Activated CD8-positive, alpha-beta memory T cell treated with anti-CD3 and anti-CD28 coated beads, Interleukin-2, amount 50 U/mL, for 1 hour (primary cell): ENCODE measurements around the gene UTRN.

Experiments used
- DNase-seq: peaks from one replicate; pipeline ENCODE4 v3.0.0-alpha.2; 2020; ENCODE audit errors: extremely low read depth

UTRN gene

GRCh38 chr6:144284783-144285547 lies at the start of gene UTRN:
Gene UTRN (plus strand): TSS chr6:144285335. CDS start chr6:144291829, 6,494 bp downstream.
- no peak for DNase-seq

DNA sequence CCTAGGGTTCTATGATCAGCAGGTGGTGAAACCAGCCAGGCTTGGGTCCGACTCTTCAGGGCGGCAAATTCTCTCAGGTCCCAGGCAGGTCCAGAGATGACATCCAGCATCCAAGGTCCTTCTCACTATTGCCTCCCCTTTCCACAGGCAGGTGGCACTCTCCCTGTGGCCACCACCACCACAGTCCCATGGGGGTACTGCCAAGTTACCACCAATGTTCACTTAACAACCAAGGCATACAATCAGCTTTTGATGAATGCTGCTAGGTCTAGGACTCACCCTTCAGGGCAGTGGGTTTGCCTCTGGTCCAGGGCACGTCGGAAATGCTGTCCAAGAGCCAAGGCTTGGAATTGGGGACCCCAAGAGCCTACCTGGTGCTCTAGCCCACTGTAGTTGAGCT lies 40.4 kb upstream of the UTRN start:
- DNase-seq, result no peak

DNA sequence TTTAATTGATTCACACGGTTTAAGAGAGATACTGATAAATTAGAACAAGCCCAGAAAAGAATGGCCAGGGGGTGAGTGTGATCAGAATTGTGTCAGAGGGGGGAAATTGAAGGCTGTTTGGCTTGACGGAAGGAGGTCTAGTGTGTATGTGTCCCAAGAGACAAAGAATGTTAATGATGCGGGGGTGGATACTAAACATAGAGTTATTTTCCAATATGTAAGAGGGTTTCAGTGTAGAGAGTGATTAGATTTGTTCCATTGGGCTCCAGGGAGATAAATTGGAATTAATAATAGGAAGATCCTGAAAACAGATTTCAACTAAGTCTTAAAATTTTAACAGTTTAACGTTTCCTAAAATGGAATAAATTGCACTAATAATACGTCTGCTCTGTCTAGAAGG lies 38.1 kb upstream of the UTRN start:
- no peak for DNase-seq

- DNase-seq, result no peak
Measured at GRCh38 chr6:144248003-144248402, 37.1 kb upstream of the UTRN start.

GRCh38 chr6:144248476-144249301 lies 36.4 kb upstream of the UTRN start:
- no peak for DNase-seq

DNA sequence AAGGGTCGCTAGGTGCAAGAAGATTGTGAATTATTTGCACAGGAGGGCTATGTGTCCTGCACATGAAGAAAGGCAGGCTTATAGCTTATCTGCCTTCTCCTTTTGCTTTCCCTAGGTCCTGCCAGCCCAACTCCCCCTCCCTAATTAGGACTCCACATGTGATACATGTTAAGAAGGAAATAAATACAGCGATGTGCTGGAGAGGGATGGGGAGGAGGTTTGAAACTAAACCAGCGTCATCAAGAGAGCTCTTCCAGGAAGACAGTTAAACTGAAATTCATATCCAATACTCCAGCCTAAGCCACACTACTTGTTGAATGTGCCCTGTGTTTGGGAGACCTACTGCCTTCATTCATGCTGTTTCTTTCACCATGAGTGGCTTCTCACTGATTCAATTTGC lies 34.9 kb upstream of the UTRN start:
- DNase-seq, result no peak

GRCh38 chr6:144252259-144252658 lies 32.9 kb upstream of the UTRN start:
- DNase-seq, result no peak

- DNase-seq, result no peak
Measured at GRCh38 chr6:144259986-144260385, 25.1 kb upstream of the UTRN start.

- no peak for DNase-seq
Measured at GRCh38 chr6:144262470-144263369, 22.4 kb upstream of the UTRN start.

- DNase-seq, result no peak
Measured at GRCh38 chr6:144263786-144264185, 21.3 kb upstream of the UTRN start.

DNA sequence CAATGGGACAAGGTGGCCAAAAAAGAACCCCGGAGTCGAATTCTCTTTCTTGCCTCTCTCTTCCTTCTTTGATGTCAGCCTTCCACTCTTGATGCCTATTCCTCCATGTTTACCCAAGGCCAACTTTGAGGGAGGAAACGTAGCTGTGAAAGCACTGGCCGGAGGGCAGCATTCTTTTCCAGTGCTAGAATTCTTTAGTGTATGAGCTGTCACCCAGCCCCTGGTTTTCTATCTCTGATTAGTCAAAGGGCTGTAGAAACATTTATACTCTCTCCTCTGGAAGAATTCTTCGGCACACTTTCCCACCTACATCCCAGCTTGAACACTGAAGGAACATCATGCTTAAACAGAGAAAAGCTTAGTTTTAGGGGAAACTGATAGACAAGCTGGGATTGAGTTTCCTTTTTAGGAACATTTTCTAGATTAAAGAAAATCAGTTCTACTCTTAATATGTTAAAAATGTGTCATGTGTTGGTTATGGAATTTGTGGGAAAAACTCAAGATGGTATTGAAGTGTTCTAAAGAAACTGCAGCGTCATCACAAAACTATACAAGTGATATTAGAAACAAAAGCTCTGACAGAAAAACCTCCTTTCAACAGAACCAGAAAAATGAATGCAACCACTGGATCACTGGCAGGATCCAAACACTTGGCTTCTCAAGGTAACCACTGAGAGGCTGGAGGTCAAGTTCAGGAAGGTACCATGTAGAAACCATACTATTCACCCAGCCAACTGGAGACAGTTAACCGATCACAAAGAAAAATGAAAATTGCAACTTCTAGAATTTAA lies 20.7 kb upstream of the UTRN start:
- no peak for DNase-seq

DNA sequence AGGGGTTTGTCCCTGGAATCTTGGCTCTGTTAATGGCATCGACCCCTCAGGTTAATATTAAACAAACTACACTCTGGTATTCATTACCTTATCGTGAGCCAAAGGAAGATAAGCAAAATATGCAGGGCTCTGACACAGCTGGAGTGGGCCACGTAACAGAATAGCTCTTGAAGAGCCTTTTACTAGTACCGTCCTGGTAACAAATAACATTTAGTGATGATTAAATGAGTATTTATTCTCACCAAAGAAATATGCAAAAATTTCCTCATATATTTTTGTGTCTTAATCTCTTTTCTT lies 20.1 kb upstream of the UTRN start:
- DNase-seq, result no peak

DNA sequence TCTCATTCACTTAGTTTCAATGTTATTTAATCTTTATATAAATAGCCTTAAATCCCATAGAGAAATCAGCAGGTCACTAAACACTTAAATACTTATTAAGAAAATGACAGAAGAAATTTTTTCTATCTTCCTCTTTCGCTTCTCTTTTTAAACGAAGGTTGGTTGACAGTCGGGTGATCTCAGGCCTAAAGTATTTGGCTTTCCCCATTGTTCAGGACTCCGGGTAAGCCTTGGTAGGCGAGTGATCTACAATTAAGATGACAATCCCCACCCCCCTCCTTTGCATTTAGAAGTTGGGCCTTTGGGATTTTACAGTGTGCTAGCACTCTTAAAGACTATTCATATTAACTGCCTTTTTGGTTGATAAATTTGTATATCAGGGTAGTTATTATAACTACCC lies 19.7 kb upstream of the UTRN start:
- DNase-seq, result no peak

DNA sequence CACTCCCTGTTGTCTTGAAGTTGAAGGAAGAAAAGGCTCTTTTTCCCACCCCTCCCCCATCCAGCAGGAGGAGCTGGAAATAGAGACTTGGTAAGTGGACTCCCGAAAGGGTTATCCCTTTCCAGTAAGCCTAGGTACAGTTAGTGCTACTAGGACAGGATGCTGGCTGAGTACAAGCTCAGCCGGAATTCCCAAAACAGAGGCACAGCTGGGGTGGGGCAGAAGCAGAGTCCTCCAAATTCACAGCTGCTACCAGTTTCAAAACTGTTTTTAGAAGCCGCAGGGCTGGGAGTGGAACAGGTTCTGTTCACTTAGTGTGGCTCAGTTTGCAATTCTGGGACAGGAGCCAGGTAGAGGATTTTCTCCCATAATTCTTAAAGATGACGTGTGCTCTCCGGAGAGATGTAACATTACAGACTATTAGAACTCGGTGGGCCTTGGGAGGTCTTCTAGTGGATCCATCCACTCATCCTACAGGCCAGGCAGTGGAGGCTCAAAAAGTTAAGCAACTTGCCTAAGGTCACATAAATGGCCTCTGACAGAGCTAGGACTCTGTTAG lies 19.0 kb upstream of the UTRN start:
- DNase-seq, result no peak

- no peak for DNase-seq
Measured at GRCh38 chr6:144268794-144269349, 16.3 kb upstream of the UTRN start.

DNA sequence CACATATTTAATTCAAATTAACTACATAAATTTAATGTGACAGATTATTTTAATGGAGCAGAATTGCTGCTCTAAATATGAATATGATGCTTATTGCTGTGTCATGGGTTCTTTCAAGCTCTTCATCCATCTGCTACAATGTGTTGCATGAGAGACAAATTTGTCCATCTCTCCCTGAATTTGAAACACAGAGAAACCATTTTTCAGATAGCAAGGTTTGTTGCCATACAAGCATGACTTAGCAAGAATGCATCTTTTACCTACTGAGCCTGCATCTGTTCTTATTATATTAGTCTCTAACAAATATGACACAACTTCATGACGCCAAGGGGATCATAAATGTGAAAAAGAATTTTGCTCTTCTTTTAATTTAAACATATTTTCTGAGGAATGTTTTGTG lies 8.0 kb upstream of the UTRN start:
- no peak for DNase-seq

GRCh38 chr6:144277605-144278227 lies 7.4 kb upstream of the UTRN start:
- no peak for DNase-seq

- DNase-seq, result no peak
Measured at GRCh38 chr6:144278659-144279314, 6.3 kb upstream of the UTRN start.

GRCh38 chr6:144279484-144280150 lies 5.5 kb upstream of the UTRN start:
- no peak for DNase-seq
